IPS-15b (cell line): Measurements from ENCODE around the gene SCNN1A.

Experiments used
- H3K27me3 ChIP-seq: one replicate; pipeline ENCODE4 v1.6.1; 2013; ENCODE audit warnings: low read length; ENCODE audit not compliant: control insufficient read depth, insufficient read depth
- H3K36me3 ChIP-seq: one replicate; pipeline ENCODE4 v1.6.1; 2013; ENCODE audit warnings: low read length; ENCODE audit not compliant: control insufficient read depth, insufficient read depth
- H3K4me1 ChIP-seq: one replicate; pipeline ENCODE4 v1.6.1; 2013; ENCODE audit warnings: mild to moderate bottlenecking, low read length; ENCODE audit not compliant: control insufficient read depth, insufficient read depth
- H3K4me3 ChIP-seq: one replicate; pipeline ENCODE4 v1.5.1; 2013; ENCODE audit warnings: low read depth, low read length
- H3K9ac ChIP-seq: one replicate; pipeline ENCODE4 v1.6.1; 2013; ENCODE audit warnings: low read depth, mild to moderate bottlenecking, low read length
- H3K9me3 ChIP-seq: one replicate; pipeline ENCODE4 v1.6.1; 2013; ENCODE audit warnings: mild to moderate bottlenecking, low read length; ENCODE audit not compliant: control insufficient read depth, insufficient read depth

Gene SCNN1A

DNA sequence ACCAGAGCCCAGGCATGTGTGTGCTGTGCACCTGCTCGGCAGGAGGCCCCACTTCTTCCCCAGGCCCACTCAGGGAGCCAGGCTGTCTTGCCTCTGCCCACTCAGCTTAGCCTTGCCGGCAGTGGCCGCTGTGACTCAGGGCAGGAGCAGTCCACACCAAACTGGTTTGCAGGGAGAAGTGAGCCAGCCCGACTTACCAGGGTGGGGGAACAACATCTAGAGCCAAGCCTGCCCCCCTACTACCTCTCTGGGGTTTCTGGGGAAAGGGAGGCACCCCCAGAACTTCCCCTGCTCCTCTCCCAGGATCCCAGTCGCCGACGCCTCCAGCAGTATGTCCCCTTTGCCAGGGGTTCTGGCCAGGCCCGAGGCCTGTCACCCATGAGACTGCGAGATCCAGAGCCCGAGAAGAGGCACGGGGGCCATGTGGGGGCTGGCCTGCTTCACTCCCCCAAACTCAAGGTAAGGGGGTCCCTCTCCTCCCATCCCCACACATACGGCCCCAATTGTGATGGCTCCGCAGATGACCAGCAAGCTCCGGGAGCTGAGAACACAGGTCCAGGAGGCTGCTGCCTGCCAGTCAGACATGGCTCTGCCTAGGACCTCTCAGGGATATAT, 61.9 kb downstream of the SCNN1A start:
- H3K27me3 ChIP-seq, result peaks cover 13% of the 10 kb centered on the region
- H3K36me3 ChIP-seq, result peaks cover 29% of the 10 kb centered on the region
- H3K4me1 ChIP-seq, result peaks cover 18% of the 10 kb centered on the region
- no peak overlapping the region for H3K9ac ChIP-seq
- H3K9me3 ChIP-seq, result no peaks in the 10 kb centered on the region
- H3K4me3 ChIP-seq, result no peak overlapping the region

DNA sequence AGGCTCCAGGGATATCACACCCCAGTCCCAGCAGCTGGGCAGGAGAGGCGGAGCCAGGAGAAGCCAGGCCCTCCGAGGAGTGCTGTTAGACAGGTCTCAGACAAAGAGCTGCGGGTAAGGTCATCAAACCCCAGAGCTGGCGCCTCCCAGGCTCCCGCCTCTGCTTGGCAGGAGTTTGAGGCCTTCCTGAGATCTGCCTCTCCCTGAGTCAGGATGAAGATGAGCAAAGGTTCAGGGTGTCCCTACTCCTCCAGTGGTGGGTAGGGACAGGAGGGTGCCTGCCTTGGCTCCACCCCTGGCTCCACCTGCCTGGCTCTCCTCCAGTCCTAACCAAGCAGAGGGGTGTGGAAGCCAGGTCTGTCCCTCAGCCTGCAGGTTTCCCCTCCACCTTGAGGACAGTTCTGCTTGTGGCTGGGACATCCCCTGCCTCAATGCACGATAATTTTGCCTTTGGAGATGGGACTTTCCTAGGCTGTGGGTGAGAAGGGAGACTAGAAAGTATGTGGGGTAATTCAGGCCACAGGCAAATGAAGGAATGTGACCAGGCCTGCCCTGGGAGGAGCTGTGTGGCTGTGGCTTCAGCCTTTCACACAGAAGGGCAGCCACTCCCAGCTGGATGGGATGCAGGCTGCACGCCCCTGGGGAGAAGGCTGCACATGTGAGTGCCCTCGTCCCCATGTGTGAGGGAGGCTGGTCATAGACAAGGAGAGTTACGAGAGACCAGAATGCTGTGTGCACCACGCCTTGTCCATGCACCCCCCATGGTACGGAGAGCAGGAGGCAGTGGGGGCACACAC, 62.6 kb downstream of the SCNN1A start:
- peaks cover 24% of the 10 kb centered on the region for H3K36me3 ChIP-seq
- H3K9me3 ChIP-seq, result no peaks in the 10 kb centered on the region
- no peak overlapping the region for H3K9ac ChIP-seq
- peaks cover 18% of the 10 kb centered on the region for H3K4me1 ChIP-seq
- H3K4me3 ChIP-seq, result no peak overlapping the region
- H3K27me3 ChIP-seq, result peaks cover 13% of the 10 kb centered on the region

DNA sequence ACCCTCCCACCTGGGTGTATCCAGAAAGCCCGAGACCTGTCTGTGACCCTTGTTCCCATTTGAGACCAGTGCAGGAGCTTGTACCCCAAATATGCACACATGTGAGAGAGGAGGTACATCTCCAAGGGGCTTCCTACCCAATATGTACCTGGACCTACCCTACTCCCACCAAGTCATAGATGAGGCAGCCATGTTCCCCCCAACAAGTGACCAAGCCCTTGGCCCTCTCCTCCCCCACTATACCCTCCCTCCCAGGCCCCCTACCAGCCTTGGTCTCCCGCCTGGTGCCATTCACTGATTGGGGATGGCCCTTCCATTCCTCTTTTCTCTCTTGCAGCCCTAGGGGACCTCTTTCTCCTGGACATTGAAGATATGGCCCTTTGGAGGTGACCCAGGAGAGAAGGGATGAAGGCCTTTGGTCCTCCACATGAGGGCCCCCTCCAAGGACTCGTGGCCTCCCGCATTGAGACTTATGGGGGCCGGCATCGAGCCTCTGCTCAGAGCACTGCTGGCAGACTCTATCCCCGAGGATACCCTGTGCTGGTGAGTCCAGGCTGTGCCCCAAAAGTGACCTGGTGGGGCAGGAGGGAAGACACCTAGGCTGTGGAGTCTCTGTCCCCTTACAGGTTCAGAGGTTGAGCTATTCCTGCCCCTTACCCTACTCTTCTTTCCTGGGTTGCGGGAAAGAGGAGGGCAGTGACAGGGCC, 63.4 kb downstream of the SCNN1A start:
- H3K4me3 ChIP-seq, result no peak overlapping the region
- H3K27me3 ChIP-seq, result peaks cover 13% of the 10 kb centered on the region
- H3K36me3 ChIP-seq, result peaks cover 24% of the 10 kb centered on the region
- no peaks in the 10 kb centered on the region for H3K9me3 ChIP-seq
- no peak overlapping the region for H3K9ac ChIP-seq
- H3K4me1 ChIP-seq, result peaks cover 11% of the 10 kb centered on the region

DNA sequence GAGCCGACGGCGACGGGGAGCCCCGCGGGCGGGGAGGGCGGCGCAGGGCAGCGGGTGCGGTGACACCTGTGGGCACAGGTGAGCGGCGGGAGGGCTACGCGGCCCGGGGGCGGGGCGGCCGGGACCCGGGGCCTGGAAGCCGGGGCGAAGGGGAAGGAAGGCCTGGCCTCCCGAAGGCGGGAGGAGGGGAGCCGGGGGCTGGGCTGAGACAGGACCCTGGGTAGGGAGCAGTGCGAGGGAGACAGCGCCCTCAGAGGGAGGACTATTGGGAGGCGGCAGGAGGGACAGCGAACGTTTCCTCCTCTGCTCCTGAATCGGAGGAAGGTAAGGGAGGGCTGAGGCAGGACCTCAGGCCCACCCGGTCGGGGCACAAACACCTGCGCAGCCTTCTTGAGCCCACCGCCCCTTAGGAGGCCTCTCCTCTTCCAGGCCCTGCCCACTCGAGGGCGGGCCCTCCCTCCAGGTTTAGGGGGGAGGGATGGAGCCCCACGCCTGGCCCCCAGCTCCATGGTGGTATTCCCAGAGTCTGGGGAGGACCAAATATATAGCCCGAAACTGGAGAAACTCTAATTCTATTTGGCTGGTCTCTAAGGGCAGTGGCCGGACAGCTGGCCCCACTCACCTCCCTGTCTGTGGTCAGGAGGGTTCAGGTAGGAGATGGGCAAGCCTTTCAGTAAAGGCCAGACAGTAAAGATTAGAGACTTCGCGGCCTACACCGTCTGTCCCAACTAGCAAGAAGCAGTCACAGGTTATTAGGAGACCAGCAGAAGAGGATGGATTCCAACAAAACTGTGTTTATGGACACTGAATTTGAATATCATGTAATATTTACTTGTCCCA, 64.4 kb downstream of the SCNN1A start:
- H3K4me3 ChIP-seq, result peak overlapping the region; percentile 72
- H3K4me1 ChIP-seq, result peaks cover 10% of the 10 kb centered on the region
- H3K9me3 ChIP-seq, result no peaks in the 10 kb centered on the region
- H3K27me3 ChIP-seq, result peaks cover 13% of the 10 kb centered on the region
- peaks cover 23% of the 10 kb centered on the region for H3K36me3 ChIP-seq
- no peak overlapping the region for H3K9ac ChIP-seq

DNA sequence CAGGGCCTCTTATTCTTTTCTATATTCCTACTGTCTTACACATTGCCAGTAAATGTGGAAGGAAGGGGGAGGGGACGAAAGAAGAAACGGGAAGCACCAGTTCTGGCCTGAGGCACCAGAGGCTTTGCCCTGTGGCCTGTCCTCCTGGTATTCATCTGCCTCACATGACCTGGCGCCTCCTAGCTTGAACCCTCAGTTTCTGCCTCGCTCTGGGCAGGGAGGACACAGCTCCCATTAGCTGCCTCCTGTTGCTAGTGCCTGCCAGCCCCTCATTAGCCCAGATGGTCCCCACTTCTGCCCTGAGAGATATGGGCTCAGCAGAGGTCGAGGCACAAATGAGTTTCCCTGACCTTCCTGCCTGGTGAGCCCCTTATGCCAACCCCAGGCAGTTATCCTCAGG, 67.8 kb downstream of the SCNN1A start:
- H3K4me3 ChIP-seq, result no peak overlapping the region
- H3K27me3 ChIP-seq, result peaks cover 13% of the 10 kb centered on the region
- H3K9ac ChIP-seq, result no peak overlapping the region
- peaks cover 3% of the 10 kb centered on the region for H3K36me3 ChIP-seq
- peaks cover 6% of the 10 kb centered on the region for H3K4me1 ChIP-seq
- H3K9me3 ChIP-seq, result no peaks in the 10 kb centered on the region

DNA sequence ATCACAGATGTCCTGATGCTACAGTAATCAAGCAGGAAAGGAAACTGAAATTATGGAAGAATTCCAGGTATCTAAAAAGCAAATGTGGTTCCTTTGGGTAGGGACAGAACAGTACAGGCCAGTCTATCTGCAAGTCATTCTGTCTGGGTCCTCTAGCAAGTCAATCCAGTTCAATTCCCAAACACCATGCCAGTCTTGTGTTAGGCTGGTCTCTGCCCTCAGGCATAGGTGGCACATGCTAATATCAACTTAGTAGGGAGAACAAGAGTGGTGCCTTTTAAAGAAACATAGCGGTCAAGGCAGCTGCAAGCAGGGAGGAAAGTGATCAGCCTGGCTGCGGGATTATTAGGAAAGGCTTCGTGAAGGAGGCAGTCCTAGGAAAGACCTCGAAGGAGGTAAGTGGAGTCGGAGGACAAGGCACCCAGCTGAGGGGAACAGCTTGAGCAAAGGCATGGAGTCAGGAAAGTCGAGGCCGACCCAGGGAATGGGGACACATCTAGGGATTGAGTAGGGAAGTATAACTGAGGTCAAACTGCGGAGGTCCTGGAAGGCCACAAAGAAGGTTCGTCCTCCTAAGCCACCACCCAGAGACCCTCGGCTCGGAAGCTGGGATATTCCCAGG, 68.7 kb downstream of the SCNN1A start:
- Histone ChIP-seq H3K9me3 (no peaks in the 10 kb centered on the region), H3K36me3 (peaks cover 3% of the 10 kb centered on the region), H3K9ac (no peak overlapping the region), H3K27me3 (peaks cover 13% of the 10 kb centered on the region), H3K4me3 (no peak overlapping the region), H3K4me1 (peaks cover 2% of the 10 kb centered on the region)

DNA sequence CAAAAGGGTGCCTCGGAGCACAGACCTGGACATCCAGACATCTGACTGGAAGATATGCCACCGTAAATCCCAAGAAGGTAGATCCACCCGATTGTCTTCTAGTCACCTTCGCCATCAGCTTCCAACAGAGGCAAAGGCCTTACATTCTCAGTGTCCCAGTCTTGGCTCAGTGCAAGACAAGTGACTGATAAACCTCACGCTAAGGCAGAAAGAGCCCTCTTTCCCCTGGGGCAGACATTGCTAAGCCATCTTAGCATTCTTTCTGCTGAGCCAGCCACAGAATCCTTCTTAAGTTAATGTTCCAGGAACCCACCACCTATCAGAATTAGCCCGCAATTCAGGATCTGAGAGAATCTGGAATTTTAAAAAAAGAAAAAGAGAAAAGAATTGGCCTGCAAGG, 69.2 kb downstream of the SCNN1A start:
- peaks cover 3% of the 10 kb centered on the region for H3K36me3 ChIP-seq
- peaks cover 13% of the 10 kb centered on the region for H3K27me3 ChIP-seq
- no peaks in the 10 kb centered on the region for H3K4me1 ChIP-seq
- no peaks in the 10 kb centered on the region for H3K9me3 ChIP-seq
- H3K4me3 ChIP-seq, result no peak overlapping the region
- H3K9ac ChIP-seq, result no peak overlapping the region

DNA sequence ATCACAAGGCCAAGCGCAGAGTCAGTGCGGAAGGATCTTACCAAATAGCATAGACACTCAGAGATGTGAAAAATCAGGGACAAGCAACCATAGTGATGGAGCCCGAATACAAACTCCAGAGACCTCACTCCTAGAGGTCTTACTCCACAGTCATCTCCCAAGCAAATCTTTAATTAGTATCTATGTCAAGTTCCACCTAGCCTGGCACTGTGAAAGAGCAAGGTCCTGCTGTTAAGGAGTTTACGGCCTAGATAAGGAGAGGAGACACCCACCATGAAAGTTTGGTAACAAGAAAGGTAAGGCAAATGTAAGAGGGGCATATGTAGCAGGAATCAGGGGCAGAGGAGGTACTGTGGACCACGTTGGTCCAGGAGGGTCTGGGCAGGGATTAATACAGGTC, 72.3 kb downstream of the SCNN1A start:
- no peaks in the 10 kb centered on the region for H3K27me3 ChIP-seq
- H3K4me3 ChIP-seq, result no peak overlapping the region
- H3K36me3 ChIP-seq, result peaks cover 3% of the 10 kb centered on the region
- H3K4me1 ChIP-seq, result no peaks in the 10 kb centered on the region
- no peaks in the 10 kb centered on the region for H3K9me3 ChIP-seq
- no peak overlapping the region for H3K9ac ChIP-seq

DNA sequence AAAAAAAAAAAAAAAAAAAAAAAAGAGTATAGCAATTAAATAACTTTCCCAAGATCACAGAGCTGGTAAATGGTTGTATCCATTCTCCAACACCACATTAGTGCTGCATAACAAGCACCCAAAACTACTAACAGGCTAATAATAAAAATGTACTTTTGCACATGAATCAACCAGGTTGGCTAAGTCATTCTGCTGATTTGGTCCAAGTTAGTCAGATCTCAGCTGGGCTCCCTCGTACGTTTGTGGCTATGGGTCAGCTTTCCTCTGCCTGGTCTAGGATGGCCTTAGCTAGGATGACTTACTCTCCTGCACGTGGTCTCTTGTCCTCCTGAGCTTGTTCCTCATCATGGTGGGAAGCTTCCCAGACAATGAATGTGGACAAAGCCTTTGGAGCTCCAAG, 72.7 kb downstream of the SCNN1A start:
- Histone ChIP-seq H3K9me3 (no peaks in the 10 kb centered on the region), H3K36me3 (peaks cover 3% of the 10 kb centered on the region), H3K9ac (no peak overlapping the region), H3K27me3 (no peaks in the 10 kb centered on the region), H3K4me1 (no peaks in the 10 kb centered on the region), H3K4me3 (no peak overlapping the region)

DNA sequence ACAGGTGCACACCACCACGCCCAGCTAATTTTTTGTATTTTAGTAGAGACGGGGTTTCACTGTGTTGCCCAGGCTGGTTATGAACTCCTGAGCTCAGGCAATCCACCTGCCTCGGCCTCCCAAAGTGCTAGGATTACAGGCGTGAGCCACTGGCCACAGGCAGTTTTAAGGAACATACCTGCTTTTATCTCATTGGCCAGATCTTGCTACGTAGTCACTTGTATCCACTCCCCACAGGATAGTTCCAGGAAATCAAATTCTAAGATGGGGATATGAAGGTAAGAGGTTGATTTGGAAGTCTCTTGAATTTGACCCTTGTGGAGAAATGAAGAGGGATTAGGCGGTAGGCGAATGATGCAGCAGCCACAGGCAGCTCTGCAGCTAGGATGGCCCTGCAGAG, 73.6 kb downstream of the SCNN1A start:
- peaks cover 3% of the 10 kb centered on the region for H3K36me3 ChIP-seq
- H3K4me3 ChIP-seq, result no peak overlapping the region
- no peaks in the 10 kb centered on the region for H3K9me3 ChIP-seq
- no peak overlapping the region for H3K9ac ChIP-seq
- H3K27me3 ChIP-seq, result no peaks in the 10 kb centered on the region
- H3K4me1 ChIP-seq, result no peaks in the 10 kb centered on the region

DNA sequence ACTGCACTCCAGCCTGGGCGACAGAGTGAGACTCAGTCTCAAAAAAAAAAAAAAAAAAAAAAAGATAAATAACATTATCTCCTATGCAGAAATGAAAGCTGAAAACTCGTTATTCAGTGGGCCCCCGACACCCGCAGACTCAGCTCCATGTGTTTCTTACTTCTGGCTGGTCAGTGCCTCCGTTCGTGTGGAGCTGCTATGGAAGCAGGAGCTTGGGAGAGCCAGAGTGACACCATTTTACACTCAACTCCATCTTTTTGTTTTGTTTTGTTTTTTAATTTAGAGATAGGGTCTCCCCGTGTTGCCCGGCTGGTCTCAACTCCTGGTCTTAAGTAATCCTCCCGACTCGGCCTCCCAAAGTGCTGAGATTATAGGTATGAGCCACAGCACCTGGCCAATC, 78.2 kb downstream of the SCNN1A start:
- H3K9me3 ChIP-seq, result no peaks in the 10 kb centered on the region
- no peak overlapping the region for H3K4me3 ChIP-seq
- no peaks in the 10 kb centered on the region for H3K36me3 ChIP-seq
- H3K9ac ChIP-seq, result no peak overlapping the region
- no peaks in the 10 kb centered on the region for H3K27me3 ChIP-seq
- no peaks in the 10 kb centered on the region for H3K4me1 ChIP-seq
